HepG2 (cell line): Measurements from ENCODE around the gene RERE. TPM values are rescaled to one million over a fixed set of nuclear protein-coding genes. Genes with fewer than 3 reads are reported as not detected.

Source experiments
- ATAC-seq: fragments of 200-7000 bp; cut with Tn5 transposase; 3 replicates; pipeline ENCODE4 v1.9.1; 2020; ENCODE audit warnings: mild to moderate bottlenecking, moderate library complexity
- BruUV-seq: library from RNA; stranded (reverse); fragments of 400-500 nt; replicated peaks from 2 replicates; lab custom pipeline; 2021; lab: Mats Ljungman, UMichigan
- CTCF ChIA-PET: fragments of 300-600 bp; formaldehyde crosslinking; extraction: SDS; loops from one replicate; lab custom pipeline; 2021; ENCODE audit warnings: low total read pairs, inconsistent platforms, low intra/inter-chr PET ratio; lab: Yijun Ruan, JAX
- POLR2A ChIA-PET: fragments of 350-600 bp; sonication (Branson Sonifier 250); formaldehyde crosslinking; loops from one replicate; lab custom pipeline; 2020; ENCODE audit warnings: antibody characterized with exemption, inconsistent platforms; lab: Yijun Ruan, JAX
- DNase-seq: peaks from one replicate; pipeline ENCODE4 v3.0.0-alpha.2; 2015; ENCODE audit warnings: low spot score
- FAIRE-seq: peaks from 3 replicates; lab custom pipeline; 2011; peaks lifted over from hg19 to GRCh38; lab: Jason Lieb, UNC
- H2AFZ ChIP-seq: one replicate; pipeline ENCODE4 v1.6.1; 2011; ENCODE audit warnings: low read length, inconsistent platforms
- H3K27ac ChIP-seq: fragments of 300-600 bp; 3 replicates; pipeline ENCODE4 v1.8.0; 2011; ENCODE audit warnings: mixed run types, mild to moderate bottlenecking, mixed read lengths, low read length, inconsistent platforms; ENCODE audit not compliant: insufficient read depth; ENCODE audit errors: extremely low read length
- H3K27me3 ChIP-seq, 2 experiments: fragments of 200-600 bp in 1 of 2; 2 replicates in 1 of 2; 3 replicates in 1 of 2; pipeline versions ENCODE4 v1.6.0 to v1.8.0; 2011; ENCODE audit warnings: low read length in 2 of 2, mild to moderate bottlenecking in 2 of 2, moderate library complexity in 2 of 2, inconsistent platforms in 1 of 2; ENCODE audit not compliant: insufficient read depth in 2 of 2, control insufficient read depth in 1 of 2
- H3K36me3 ChIP-seq, 2 experiments: fragments of 200-600 bp in 1 of 2; replicated peaks in 1 of 2; 2 replicates in 1 of 2; 3 replicates in 1 of 2; pipeline versions ENCODE4 v1.5.1 to v1.8.0; 2011; ENCODE audit warnings: low read length in 2 of 2, inconsistent platforms in 1 of 2; ENCODE audit not compliant: insufficient read depth in 2 of 2, control insufficient read depth in 1 of 2
- H3K4me1 ChIP-seq: 2 replicates; pipeline ENCODE4 v1.5.1; 2012; ENCODE audit warnings: low read length, inconsistent platforms; ENCODE audit not compliant: insufficient read depth
- H3K4me2 ChIP-seq: 2 replicates; pipeline ENCODE4 v1.6.0; 2011; ENCODE audit warnings: low read depth, low read length, inconsistent platforms
- H3K4me3 ChIP-seq, 3 experiments: fragments of 200-600 bp in 1 of 3; sonication (generic), shearing (Covaris generic) in 1 of 3; replicated peaks in 1 of 3; 2 replicates each; pipeline ENCODE4 v1.5.1; 2011 to 2016; ENCODE audit warnings: low read length in 3 of 3, inconsistent platforms in 2 of 3, low read depth in 2 of 3, mild to moderate bottlenecking in 2 of 3, control low read depth in 1 of 3, mixed read lengths in 1 of 3; ENCODE audit not compliant: insufficient read depth in 1 of 3
- H3K79me2 ChIP-seq: one replicate; pipeline ENCODE4 v1.6.1; 2011; ENCODE audit warnings: low read length, inconsistent platforms; ENCODE audit not compliant: insufficient read depth
- H3K9ac ChIP-seq: 2 replicates; pipeline ENCODE4 v1.6.0; 2011; ENCODE audit warnings: mild to moderate bottlenecking, low read depth, low read length, inconsistent platforms; ENCODE audit not compliant: insufficient read depth
- H3K9me3 ChIP-seq: 2 replicates; pipeline ENCODE4 v1.5.1; 2012; ENCODE audit warnings: mild to moderate bottlenecking, low read length
- H4K20me1 ChIP-seq: 2 replicates; pipeline ENCODE4 v1.6.0; 2011; ENCODE audit warnings: inconsistent platforms, mild to moderate bottlenecking, low read length, moderate library complexity; ENCODE audit not compliant: insufficient read depth
- CHD2 ChIP-seq: IDR thresholded peaks from 2 replicates; pipeline ENCODE4 v1.6.1; 2011; ENCODE audit warnings: low read depth, low read length, improper control_type of control experiment
- EHMT2 ChIP-seq: fragments of 200-600 bp; sonication (generic); IDR thresholded peaks from 2 replicates; pipeline ENCODE4 v1.7.0; 2017; ENCODE audit warnings: antibody characterized with exemption, low read depth, low read length, borderline replicate concordance
- FOXK1 ChIP-seq: sonication (generic); formaldehyde crosslinking; IDR thresholded peaks from 2 replicates; pipeline ENCODE4 v1.4.0; 2020; ENCODE audit warnings: low read depth, missing genetic modification reagents, borderline replicate concordance
- WGBS: methylation state at CpG from one replicate; pipeline ENCODE4 v1.1.6; 2017; ENCODE audit warnings: low lambda C conversion rate; 5-methylcytosine and 5-hydroxymethylcytosine counted together
- in situ Hi-C: cut with HindIII; loops from 2 replicates; pipeline ENCODE4 v1.10.0; 2017; ENCODE audit warnings: low pct_unique_long_range_greater_than_20kb; ENCODE audit not compliant: extremely low pct_ligation_motif_present
- intact Hi-C: fragments of 100-400 bp; cut with micrococcal nuclease; formaldehyde crosslinking; loops from one replicate; pipeline ENCODE4 v1.10.0; 2022; ENCODE audit not compliant: unreplicated experiment
- polyA plus RNA-seq, 8 experiments: library from polyadenylated mRNA; depleted of rRNA in 3 of 8; stranded (reverse) in 7 of 8; unstranded in 1 of 8; fragments of >200 nt; fragmentation: Illumina TruSeq in 4 of 8; extraction: Trizol in 4 of 8; gene quantifications; 2 replicates each; pipeline versions ENCODE4 v1.2.1 to v1.2.3, GENCODE V29; 2011 to 2016; ENCODE audit warnings: low read depth in 4 of 8, missing spikeins in 1 of 8, mixed read lengths in 1 of 8; ENCODE audit not compliant: insufficient read depth in 1 of 8
- total RNA-seq, 5 experiments: library from RNA; depleted of rRNA; stranded (reverse); fragments of >200 nt; fragmentation: Illumina TruSeq; extraction: Trizol; gene quantifications; 2 replicates each; pipeline ENCODE4 v1.2.3, GENCODE V29; 2016; ENCODE audit warnings: low read depth in 1 of 5
- TF ChIP-seq, protein P1 (sequence below): sonication (generic); formaldehyde crosslinking; IDR thresholded peaks from 2 replicates; pipeline ENCODE4 v1.4.0; 2020; ENCODE audit warnings: mild to moderate bottlenecking, missing genetic modification reagents
- TF ChIP-seq, protein P2 (sequence below): sonication (generic); formaldehyde crosslinking; IDR thresholded peaks from 2 replicates; pipeline ENCODE4 v1.8.0; 2022; ENCODE audit warnings: low read depth, missing genetic modification reagents
- TF ChIP-seq, protein P3 (sequence below): IDR thresholded peaks from 2 replicates; pipeline ENCODE4 v1.6.1; 2016; ENCODE audit warnings: control low read depth

The RERE gene
- total and polyA plus RNA-seq, 2 of the 13 experiments (the other 11 are each of a cell fraction or from before 2014, with no cell fraction given) = 18.3 to 21.9 TPM

DNA sequence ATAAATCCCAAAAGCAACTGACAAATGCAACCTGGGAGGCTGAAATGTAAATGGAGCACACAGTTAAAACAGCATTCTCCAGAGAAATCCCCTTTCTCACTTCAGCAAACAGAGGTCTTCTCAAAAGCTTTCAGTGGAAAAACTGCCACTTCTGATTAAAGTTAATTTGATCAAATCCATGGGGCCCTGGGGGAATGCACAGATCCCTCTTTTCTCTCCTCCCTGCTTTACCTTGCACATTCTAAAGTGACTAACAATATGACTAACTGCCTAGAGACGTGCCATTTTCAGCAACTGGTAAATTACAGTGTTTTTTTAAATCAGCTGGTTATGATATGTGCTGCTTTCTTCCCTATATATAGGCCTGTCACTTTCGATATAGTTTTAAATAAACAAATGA is 142.5 kb downstream of the RERE start:
- ATAC-seq = no peak
- intact Hi-C loops (loop anchor here (5.0 kb wide), 1 partner anchor 53 kb away; no protein-coding TSS in a partner anchor), in situ Hi-C loops (no loop called here)
- Histone ChIP-seq H3K4me3 (no peak overlapping the region), H3K9ac (no peak overlapping the region), H4K20me1 (peaks cover 58% of the 10 kb centered on the region), H3K27ac (peak overlapping the region; percentile 46), H3K27me3 (no peaks in the 10 kb centered on the region), H3K4me2 (0 out of 2 replicates have a peak overlapping the region, but pooled peaks have one; percentile 14), H3K79me2 (peaks cover 98% of the 10 kb centered on the region), H3K4me1 (peaks cover 95% of the 10 kb centered on the region), H3K9me3 (no peaks in the 10 kb centered on the region), H3K36me3 (no peaks in the 10 kb centered on the region), H2AFZ (no peak overlapping the region)
- DNase-seq = no peak
- no TSS peak for BruUV-seq
- 89% methylated on average over 2 of the region's 2 CpGs for WGBS
- ChIA-PET CTCF (no interaction called here), POLR2A (no interaction called here)
- FAIRE-seq = no peak
- TF ChIP-seq, protein P1, sequence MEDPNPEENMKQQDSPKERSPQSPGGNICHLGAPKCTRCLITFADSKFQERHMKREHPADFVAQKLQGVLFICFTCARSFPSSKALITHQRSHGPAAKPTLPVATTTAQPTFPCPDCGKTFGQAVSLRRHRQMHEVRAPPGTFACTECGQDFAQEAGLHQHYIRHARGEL (CRISPR knock-in tag) = no peak
- TF ChIP-seq EHMT2 (no peak), FOXK1 (no peak), CHD2 (no peak)
- TF ChIP-seq, protein P2, sequence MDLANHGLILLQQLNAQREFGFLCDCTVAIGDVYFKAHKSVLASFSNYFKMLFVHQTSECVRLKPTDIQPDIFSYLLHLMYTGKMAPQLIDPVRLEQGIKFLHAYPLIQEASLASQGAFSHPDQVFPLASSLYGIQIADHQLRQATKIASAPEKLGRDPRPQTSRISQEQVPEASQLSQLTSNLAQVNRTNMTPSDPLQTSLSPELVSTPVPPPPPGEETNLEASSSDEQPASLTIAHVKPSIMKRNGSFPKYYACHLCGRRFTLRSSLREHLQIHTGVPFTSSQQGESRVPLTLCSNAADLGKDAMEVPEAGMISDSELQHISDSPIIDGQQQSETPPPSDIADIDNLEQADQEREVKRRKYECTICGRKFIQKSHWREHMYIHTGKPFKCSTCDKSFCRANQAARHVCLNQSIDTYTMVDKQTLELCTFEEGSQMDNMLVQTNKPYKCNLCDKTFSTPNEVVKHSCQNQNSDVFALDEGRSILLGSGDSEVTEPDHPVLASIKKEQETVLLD = no peak
- TF ChIP-seq, protein P3, sequence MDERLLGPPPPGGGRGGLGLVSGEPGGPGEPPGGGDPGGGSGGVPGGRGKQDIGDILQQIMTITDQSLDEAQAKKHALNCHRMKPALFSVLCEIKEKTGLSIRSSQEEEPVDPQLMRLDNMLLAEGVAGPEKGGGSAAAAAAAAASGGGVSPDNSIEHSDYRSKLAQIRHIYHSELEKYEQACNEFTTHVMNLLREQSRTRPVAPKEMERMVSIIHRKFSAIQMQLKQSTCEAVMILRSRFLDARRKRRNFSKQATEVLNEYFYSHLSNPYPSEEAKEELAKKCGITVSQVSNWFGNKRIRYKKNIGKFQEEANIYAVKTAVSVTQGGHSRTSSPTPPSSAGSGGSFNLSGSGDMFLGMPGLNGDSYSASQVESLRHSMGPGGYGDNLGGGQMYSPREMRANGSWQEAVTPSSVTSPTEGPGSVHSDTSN = no peak
